ENCODE results near the gene UBE2S.

- TF ChIP-seq CTCF (IDR thresholded peaks at IDR 0.05; ENCODE audit: insufficient read depth, low read length, poor library complexity, severe bottlenecking) (no peak), EZH2phosphoT487 (conservative IDR thresholded peaks at IDR 0.05; ENCODE audit: low read length) (no peak)
Observed at GRCh38 chr19:55365964-55366363, 41.6 kb downstream of the UBE2S start.
